Measurements from ENCODE around the gene C1QTNF1. TPM values are rescaled to one million over a fixed set of nuclear protein-coding genes. Genes with fewer than 3 reads are reported as not detected.

Gene C1QTNF1
- total RNA-seq, 2 experiments from 2014 or later = 0.13 to 0.14 TPM

DNA sequence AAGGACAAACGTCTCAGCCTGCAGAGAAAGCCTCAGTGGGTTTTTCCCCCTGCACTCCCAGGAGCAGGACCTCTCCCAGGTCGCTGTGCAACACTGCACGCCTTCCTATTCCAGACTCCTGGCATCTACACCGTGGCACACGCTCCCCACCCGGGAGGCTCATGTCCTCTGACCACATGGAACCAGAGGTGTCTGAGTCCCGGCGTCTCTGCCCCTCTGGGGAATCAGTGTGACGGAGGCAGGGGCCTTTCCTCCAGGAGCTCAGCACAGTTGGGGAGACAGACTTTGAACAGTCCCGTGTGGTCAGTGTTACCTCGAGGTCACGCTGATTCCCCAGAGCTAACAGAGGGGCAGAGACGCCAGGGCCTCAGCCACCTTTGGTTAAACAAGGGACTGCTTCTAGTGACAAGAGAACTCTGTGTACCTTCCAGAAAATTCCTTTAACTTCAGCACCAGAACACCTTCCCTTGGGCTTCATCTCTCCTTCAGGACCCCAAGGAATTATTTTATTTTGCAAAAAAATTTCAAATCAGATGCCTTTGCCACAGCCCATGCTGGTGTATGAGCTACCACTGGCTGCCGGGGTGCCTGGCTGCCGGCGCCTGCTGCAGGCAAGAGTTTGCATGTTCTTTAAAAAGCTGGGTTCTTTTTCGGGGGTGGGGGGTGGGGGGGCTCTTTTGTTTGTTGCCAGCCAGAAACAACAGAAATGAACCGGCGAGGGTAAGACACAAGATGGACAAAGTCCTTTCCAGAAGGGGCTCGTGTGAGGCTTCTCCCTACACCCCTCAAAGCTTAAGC lies 21.0 kb upstream of the C1QTNF1 start:
- Mint-ChIP-seq H3K27me3 (no peaks in the 10 kb centered on the region), H3K4me1 (ENCODE audit: low read depth) (peaks cover 33% of the 10 kb centered on the region), H3K9me3 (no peaks in the 10 kb centered on the region), H3K36me3 (ENCODE audit: low read depth) (peaks cover 9% of the 10 kb centered on the region), H3K27ac (no peak overlapping the region), H3K4me3 (no peak overlapping the region)
- ATAC-seq (no peak), DNase-seq (no peak)
- CTCF ChIA-PET = interaction anchor here (0.9 kb wide), 2 partner anchors 31 to 42 kb away, joined by 3 read pairs; no protein-coding TSS in a partner anchor
- intact Hi-C loops (cut with micrococcal nuclease) = no loop called here
- POLR2A ChIA-PET = no interaction called here
- TF ChIP-seq, protein P1, sequence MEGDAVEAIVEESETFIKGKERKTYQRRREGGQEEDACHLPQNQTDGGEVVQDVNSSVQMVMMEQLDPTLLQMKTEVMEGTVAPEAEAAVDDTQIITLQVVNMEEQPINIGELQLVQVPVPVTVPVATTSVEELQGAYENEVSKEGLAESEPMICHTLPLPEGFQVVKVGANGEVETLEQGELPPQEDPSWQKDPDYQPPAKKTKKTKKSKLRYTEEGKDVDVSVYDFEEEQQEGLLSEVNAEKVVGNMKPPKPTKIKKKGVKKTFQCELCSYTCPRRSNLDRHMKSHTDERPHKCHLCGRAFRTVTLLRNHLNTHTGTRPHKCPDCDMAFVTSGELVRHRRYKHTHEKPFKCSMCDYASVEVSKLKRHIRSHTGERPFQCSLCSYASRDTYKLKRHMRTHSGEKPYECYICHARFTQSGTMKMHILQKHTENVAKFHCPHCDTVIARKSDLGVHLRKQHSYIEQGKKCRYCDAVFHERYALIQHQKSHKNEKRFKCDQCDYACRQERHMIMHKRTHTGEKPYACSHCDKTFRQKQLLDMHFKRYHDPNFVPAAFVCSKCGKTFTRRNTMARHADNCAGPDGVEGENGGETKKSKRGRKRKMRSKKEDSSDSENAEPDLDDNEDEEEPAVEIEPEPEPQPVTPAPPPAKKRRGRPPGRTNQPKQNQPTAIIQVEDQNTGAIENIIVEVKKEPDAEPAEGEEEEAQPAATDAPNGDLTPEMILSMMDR (IDR thresholded peaks at IDR 0.05) = no peak

DNA sequence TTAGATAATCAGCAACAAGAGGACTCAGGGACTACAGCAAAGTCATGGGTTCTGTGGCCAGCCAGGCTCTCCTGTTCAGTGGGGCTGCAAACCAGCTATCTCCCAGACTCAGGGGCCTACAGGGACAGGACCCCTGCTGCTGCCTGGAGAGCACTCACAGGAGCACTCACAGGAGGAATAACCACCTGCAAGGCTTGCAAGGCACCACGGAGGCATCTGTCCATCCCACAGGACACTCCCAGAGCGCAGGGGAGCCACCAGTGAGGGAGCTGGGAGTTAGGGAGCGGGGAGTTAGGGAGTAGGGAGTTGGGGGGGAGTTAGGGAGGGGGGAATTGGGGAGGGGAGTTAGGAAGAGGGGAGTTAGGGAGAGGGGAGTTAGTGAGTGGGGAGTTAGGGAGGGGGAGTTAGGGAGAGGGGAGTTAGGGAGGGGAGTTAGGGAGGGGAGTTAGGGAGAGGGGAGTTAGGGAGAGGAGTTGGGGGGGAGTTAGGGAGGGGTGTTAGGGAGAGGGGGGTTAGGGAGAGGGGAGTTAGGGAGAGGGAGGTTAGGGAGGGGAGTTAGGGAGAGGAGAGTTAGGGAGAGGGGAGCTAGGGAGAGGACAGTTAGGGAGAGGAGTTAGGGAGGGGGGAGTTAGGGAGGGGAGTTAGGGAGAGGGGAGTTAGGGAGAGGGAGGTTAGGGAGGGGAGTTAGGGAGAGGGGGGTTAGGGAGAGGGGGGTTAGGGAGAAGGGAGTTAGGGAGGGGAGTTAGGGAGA lies 20.1 kb upstream of the C1QTNF1 start:
- Mint-ChIP-seq H3K9me3 (no peaks in the 10 kb centered on the region), H3K27ac (peak overlapping the region; percentile 42), H3K4me1 (ENCODE audit: low read depth) (peaks cover 42% of the 10 kb centered on the region), H3K36me3 (ENCODE audit: low read depth) (peaks cover 9% of the 10 kb centered on the region), H3K27me3 (no peaks in the 10 kb centered on the region), H3K4me3 (no peak overlapping the region)
- ATAC-seq = no peak
- POLR2A ChIA-PET = no interaction called here
- CTCF ChIA-PET = interaction anchor here (0.9 kb wide), 2 partner anchors 32 to 41 kb away, joined by 3 read pairs; no protein-coding TSS in a partner anchor
- intact Hi-C loops (cut with micrococcal nuclease) = no loop called here
- TF ChIP-seq, protein P1 (IDR thresholded peaks at IDR 0.05) = no peak
- DNase-seq = no peak

DNA sequence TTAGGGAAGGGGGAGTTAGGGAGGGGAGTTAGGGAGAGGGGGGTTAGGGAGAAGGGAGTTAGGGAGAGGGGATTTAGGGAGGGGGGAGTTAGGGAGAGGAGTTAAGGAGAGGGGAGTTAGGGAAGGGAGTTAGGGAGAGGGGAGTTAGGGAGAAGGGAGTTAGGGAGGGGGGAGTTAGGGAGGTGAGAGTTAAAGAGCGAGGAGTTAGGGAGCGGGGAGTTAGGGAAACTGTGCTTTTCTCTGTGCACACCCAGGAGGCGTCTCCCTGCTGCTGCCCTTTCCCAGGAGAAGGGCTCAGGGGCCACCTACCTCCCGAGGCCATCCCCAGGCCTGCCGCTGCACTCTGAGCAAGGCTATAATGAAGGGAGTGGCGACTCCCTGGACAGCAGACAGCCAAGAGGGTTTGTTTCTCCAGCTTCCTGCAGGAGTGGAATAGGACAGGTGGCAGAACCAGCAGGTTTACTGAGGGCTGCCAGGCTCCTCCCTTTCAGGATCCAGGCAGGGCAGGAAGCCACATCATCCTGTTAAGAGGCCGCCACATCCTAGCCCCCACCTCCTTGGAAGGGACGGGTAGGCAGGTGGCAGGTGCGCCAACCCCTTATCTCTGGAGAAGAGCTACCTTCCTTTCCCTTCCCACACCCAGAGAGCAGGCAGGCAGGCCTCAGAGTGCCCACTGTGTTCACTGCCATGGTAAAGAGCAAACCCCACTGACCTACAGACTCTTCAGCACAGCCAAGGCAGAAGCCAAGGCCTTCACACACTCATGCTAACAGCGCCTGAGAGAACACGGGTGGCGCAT lies 18.7 kb upstream of the C1QTNF1 start:
- Mint-ChIP-seq H3K9me3 (no peaks in the 10 kb centered on the region), H3K27me3 (no peaks in the 10 kb centered on the region), H3K4me3 (no peak overlapping the region), H3K36me3 (ENCODE audit: low read depth) (peaks cover 4% of the 10 kb centered on the region), H3K27ac (peak overlapping the region; percentile 61), H3K4me1 (ENCODE audit: low read depth) (peaks cover 45% of the 10 kb centered on the region)
- DNase-seq (peak; percentile 32), ATAC-seq (no peak)
- CTCF ChIA-PET = no interaction called here
- POLR2A ChIA-PET = interaction anchor here (0.6 kb wide), 1 partner anchor 48 kb away, joined by 3 read pairs; no protein-coding TSS in a partner anchor
- TF ChIP-seq, protein P1 (IDR thresholded peaks at IDR 0.05) = no peak
- intact Hi-C loops (cut with micrococcal nuclease) = no loop called here

DNA sequence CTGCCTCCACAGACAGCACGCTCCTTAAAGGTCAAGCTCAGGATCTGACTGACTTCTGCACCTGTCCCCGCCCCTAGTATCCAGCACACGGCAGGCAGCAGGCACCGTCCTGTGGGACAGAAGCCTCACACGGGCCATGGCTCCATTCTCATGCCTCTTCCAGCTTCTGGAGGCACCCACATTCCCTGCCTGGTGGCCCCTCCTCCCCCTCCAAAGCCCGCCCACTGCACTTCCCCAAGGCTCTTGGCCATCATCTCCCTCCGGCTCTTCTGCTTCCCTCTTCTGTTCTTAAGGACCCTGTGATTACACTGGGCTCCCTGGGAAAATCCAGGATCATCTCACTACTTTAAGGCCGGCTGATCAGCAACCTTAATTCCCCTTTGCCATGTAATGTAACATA lies 17.9 kb upstream of the C1QTNF1 start:
- TF ChIP-seq, protein P1 (IDR thresholded peaks at IDR 0.05) = no peak
- H3K4me3 Mint-ChIP-seq = no peak overlapping the region
- POLR2A ChIA-PET = interaction anchor here (0.6 kb wide), 1 partner anchor 49 kb away, joined by 3 read pairs; no protein-coding TSS in a partner anchor
- H3K27ac Mint-ChIP-seq = peak overlapping the region; percentile 61
- ATAC-seq (no peak), DNase-seq (no peak)
- H3K9me3 Mint-ChIP-seq = no peaks in the 10 kb centered on the region
- H3K27me3 Mint-ChIP-seq = no peaks in the 10 kb centered on the region
- H3K36me3 Mint-ChIP-seq (ENCODE audit: low read depth) = peaks cover 4% of the 10 kb centered on the region
- intact Hi-C loops (cut with micrococcal nuclease) = no loop called here
- CTCF ChIA-PET = no interaction called here
- H3K4me1 Mint-ChIP-seq (ENCODE audit: low read depth) = peaks cover 52% of the 10 kb centered on the region

All from activated CD8-positive, alpha-beta T cell treated with anti-CD3 and anti-CD28 coated beads for 36 hours (primary cell).